ENCODE results near the gene IGFL3.

- TF ChIP-seq CTCF (IDR thresholded peaks at IDR 0.05 in 4 of 5, conservative IDR thresholded peaks at IDR 0.05 in 1 of 5) (no peak), POLR2A (IDR thresholded peaks at IDR 0.05) (no peak)
These were observed 20.3 kb upstream of the IGFL3 start for GRCh38 chr19:46144756-46145155.

Measured in gastrocnemius medialis (tissue), 4 donors.